WERI-Rb-1 (cell line): Measurements from ENCODE around the gene FRMD4B.

Source experiments
- DNase-seq: peaks from one replicate; pipeline ENCODE4 v3.0.0-alpha.2; 2020
- H3K27ac ChIP-seq: fragments of 250-450 bp; sonication (Bioruptor Pico); 2 replicates; pipeline ENCODE4 v1.5.1; 2020; ENCODE audit warnings: mild to moderate bottlenecking, moderate library complexity
- H3K27me3 ChIP-seq: fragments of 250-450 bp; sonication (Bioruptor Pico); 2 replicates; pipeline ENCODE4 v1.5.1; 2021; ENCODE audit warnings: mild to moderate bottlenecking, low read depth, moderate library complexity; ENCODE audit not compliant: insufficient read depth, severe bottlenecking
- H3K36me3 ChIP-seq: fragments of 250-450 bp; sonication (Bioruptor Pico); 2 replicates; pipeline ENCODE4 v1.5.1; 2020; ENCODE audit warnings: mild to moderate bottlenecking, moderate library complexity
- H3K4me3 ChIP-seq: 2 replicates; pipeline ENCODE4 v1.5.1; 2011; ENCODE audit warnings: low read depth, mild to moderate bottlenecking, control low read depth, low read length
- H3K9me3 ChIP-seq: fragments of 250-450 bp; sonication (Bioruptor Pico); 2 replicates; pipeline ENCODE4 v1.5.1; 2021; ENCODE audit warnings: mild to moderate bottlenecking, moderate library complexity; ENCODE audit not compliant: severe bottlenecking
- TF ChIP-seq, protein P1 (sequence below): IDR thresholded peaks from 2 replicates; pipeline ENCODE4 v1.5.1; 2011; ENCODE audit warnings: low read depth, mild to moderate bottlenecking, control low read depth, inconsistent platforms, low read length

FRMD4B gene

DNA sequence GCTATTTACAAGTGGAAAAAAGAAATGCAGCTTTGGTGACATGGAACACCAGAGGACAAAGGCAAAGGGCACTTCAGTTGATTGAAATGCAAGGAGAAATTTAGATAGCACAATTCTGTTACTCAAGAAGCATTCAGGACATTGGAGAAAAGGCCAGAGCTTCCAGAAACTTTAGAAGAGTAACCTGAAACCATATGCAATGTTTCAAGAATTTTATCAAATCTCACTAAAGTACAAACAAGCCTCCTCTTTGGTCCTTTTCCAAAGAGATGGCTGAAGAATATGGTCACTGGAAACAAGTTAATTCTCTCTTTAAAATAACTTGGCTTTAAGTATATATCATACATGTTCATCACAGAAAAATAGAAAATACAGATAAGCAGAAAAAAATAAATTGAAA is 248.9 kb downstream of the FRMD4B start:
- H3K9me3 ChIP-seq: no peaks in the 10 kb centered on the region
- no peak overlapping the region for H3K27ac ChIP-seq
- H3K36me3 ChIP-seq: no peaks in the 10 kb centered on the region
- TF ChIP-seq, protein P1, sequence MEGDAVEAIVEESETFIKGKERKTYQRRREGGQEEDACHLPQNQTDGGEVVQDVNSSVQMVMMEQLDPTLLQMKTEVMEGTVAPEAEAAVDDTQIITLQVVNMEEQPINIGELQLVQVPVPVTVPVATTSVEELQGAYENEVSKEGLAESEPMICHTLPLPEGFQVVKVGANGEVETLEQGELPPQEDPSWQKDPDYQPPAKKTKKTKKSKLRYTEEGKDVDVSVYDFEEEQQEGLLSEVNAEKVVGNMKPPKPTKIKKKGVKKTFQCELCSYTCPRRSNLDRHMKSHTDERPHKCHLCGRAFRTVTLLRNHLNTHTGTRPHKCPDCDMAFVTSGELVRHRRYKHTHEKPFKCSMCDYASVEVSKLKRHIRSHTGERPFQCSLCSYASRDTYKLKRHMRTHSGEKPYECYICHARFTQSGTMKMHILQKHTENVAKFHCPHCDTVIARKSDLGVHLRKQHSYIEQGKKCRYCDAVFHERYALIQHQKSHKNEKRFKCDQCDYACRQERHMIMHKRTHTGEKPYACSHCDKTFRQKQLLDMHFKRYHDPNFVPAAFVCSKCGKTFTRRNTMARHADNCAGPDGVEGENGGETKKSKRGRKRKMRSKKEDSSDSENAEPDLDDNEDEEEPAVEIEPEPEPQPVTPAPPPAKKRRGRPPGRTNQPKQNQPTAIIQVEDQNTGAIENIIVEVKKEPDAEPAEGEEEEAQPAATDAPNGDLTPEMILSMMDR: no peak
- DNase-seq: no peak
- H3K4me3 ChIP-seq: no peak overlapping the region
- no peaks in the 10 kb centered on the region for H3K27me3 ChIP-seq

DNA sequence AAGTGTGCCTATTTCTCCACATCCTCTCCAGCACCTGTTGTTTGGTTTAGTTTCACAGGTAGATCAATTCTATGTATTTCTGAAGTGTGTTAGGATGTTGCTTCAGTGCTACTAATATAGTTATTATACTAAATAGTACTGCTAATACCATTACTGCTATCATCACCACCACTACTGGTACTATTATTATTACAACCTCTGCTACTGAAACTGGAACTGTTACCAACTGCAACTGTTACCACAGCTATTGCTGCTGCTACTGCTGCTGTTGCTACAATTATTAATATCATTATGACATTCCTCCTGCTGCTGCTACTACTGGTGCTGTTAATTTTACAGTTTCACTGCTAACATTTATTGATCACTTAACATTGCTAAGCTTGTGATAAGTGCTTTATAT is 255.2 kb downstream of the FRMD4B start:
- H3K36me3 ChIP-seq: no peaks in the 10 kb centered on the region
- no peaks in the 10 kb centered on the region for H3K9me3 ChIP-seq
- no peak overlapping the region for H3K27ac ChIP-seq
- H3K27me3 ChIP-seq: no peaks in the 10 kb centered on the region
- no peak overlapping the region for H3K4me3 ChIP-seq
- DNase-seq: no peak
- TF ChIP-seq, protein P1: no peak

DNA sequence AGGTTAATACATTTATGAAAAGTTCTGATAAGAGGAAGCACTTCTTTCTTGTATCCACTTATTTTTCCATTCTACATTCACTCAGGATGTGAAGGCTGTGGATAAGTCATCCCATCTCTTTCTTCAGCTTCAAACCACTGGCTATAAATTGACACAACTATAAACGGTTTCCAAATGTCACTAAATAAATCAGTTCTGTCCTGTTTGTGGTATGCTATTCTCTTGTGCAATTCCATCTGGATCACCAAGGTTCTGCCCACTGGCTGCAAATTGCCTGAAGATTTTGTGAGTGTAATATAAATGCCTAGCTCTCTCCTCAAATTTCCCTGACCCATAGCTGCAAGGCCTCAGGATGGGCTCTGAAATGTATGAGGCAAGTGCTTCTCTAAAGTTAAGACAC is 256.4 kb downstream of the FRMD4B start:
- TF ChIP-seq, protein P1: no peak
- H3K9me3 ChIP-seq: no peaks in the 10 kb centered on the region
- H3K36me3 ChIP-seq: no peaks in the 10 kb centered on the region
- no peak overlapping the region for H3K27ac ChIP-seq
- no peak overlapping the region for H3K4me3 ChIP-seq
- DNase-seq: no peak
- no peaks in the 10 kb centered on the region for H3K27me3 ChIP-seq

DNA sequence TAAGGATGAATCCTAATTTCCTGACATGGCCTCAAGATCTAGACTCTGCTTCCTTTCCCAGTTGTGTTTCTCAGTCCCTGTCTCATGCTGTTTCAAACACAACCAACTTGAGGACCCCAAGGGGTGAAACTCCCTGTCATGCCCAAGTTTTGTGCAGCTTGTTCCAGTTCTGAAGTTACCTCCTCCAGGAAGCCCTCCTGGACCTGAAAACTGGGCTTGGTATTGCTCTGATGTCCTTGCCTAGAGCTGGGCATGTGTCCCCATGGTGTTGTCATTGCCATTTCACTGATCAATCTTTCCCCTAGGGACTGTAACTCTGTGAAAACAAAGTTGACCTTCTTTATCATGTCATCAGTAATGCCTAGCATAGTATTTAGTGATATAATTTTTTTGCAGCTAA is 257.4 kb downstream of the FRMD4B start:
- Histone ChIP-seq H3K36me3 (no peaks in the 10 kb centered on the region), H3K27ac (no peak overlapping the region)
- TF ChIP-seq, protein P1: no peak

DNA sequence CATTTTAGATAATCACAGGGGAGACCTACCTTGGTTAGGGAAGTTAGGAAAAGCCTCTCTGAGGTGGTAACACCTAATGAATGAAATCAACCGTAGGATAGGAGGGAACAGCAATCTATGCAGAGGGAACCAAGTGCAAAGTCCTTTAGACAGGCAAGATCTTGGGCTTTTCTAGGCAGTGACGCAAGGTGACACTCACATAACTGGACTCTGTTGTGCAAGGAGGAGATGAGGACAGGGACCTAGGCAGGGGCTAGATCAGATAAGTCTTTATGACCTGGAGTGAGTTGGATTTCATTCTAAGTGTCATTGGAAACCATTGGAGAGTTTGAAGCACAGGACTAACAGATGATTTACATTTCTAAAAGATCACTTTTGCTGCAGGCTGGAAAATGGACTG is 258.9 kb downstream of the FRMD4B start:
- no peaks in the 10 kb centered on the region for H3K36me3 ChIP-seq
- TF ChIP-seq, protein P1: no peak
- H3K9me3 ChIP-seq: no peaks in the 10 kb centered on the region
- no peak overlapping the region for H3K27ac ChIP-seq
- H3K27me3 ChIP-seq: no peaks in the 10 kb centered on the region
- no peak overlapping the region for H3K4me3 ChIP-seq
- DNase-seq: no peak

More for the DNA sequence above, 257.4 kb downstream of the FRMD4B start:
- DNase-seq: no peak
- Histone ChIP-seq H3K4me3 (no peak overlapping the region), H3K27me3 (no peaks in the 10 kb centered on the region), H3K9me3 (no peaks in the 10 kb centered on the region)

DNA sequence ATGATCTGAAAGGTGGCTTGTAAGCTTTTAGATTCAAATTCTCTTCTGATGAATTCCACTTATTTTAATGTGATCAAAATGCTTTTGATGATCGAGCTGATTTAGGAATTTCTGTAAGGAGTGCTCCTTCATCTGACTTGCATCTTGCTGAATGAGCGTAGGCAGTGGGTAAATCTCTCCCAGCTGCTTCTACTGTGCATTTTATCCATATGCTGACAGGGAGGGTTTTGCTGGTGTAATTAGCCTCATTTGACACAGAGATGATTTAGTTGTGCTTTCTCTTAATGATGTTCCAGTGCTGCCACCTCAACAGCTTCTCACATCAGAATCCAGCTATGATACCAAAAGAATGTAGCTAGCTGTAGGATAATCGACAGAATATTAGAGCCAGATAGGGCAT is 259.7 kb downstream of the FRMD4B start:
- Histone ChIP-seq H3K27ac (no peak overlapping the region), H3K27me3 (no peaks in the 10 kb centered on the region), H3K4me3 (no peak overlapping the region), H3K9me3 (no peaks in the 10 kb centered on the region), H3K36me3 (no peaks in the 10 kb centered on the region)
- DNase-seq: no peak
- TF ChIP-seq, protein P1: no peak
